ENCODE measurements around the gene ISM1.

ISM1 gene

DNA sequence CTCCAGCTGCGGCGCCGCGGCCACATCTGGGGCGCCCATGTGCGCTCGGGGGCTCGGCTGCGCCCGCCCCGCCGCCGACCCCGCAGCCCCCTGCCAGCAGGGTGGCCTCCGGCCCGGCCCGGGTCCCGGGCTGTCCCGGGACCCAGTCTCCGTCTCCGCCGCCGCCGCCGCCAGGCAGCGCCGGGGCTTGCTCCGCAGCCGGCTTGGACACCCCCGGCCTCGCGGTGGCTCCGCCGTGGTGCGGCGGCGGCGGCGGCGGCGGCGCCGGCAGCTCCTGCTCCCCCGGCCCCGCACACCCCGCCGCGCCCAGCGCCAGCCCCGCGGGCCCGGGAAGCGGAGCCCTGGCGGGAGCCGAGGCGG is 219 bp downstream of the ISM1 start:
- under 1% methylated on average over 48 of the region's 56 CpGs for WGBS (ENCODE audit: insufficient coverage)
- no peak for DNase-seq
- H3K4me1 ChIP-seq (ENCODE audit: control extremely low read depth in 1 of 4, control insufficient read depth in 4 of 4, insufficient read depth in 4 of 4, low read length in 3 of 4): peaks cover 0 to 25% (median 14%) of the 10 kb centered on the region in 4 experiments
- no peak overlapping the region for H3K27ac ChIP-seq (ENCODE audit: insufficient read depth in 1 of 2, low read depth in 1 of 2, low read length in 2 of 2, poor library complexity in 1 of 2, severe bottlenecking in 2 of 2)
- no peaks in the 10 kb centered on the region for H3K36me3 ChIP-seq (ENCODE audit: control insufficient read depth in 4 of 4, insufficient read depth in 4 of 4, low read length in 3 of 4)
- peaks cover 9 to 62% (median 28%) of the 10 kb centered on the region in 5 experiments for H3K27me3 ChIP-seq (replicated peaks in 2 of 5; ENCODE audit: control insufficient read depth in 4 of 5, insufficient read depth in 5 of 5, low read length in 4 of 5)
- CTCF ChIA-PET: interaction anchor here (1.0 to 1.3 kb wide), 2 partner anchors 18 to 27 kb away, joined by 3 read pairs; no protein-coding TSS in a partner anchor
- POLR2A ChIA-PET: interaction anchor here (0.6 kb wide), 1 partner anchor 458 kb away, joined by 5 read pairs; no protein-coding TSS in a partner anchor
- peaks cover 0 to 2% (median 0%) of the 10 kb centered on the region in 5 experiments for H3K9me3 ChIP-seq (ENCODE audit: control extremely low read depth in 1 of 5, control insufficient read depth in 4 of 5, insufficient read depth in 2 of 5, low read depth in 1 of 5, low read length in 4 of 5)
- H3K4me3 ChIP-seq (ENCODE audit: control insufficient read depth in 1 of 7, extremely low read depth in 1 of 7, insufficient read depth in 4 of 7, low read depth in 2 of 7, low read length in 6 of 7): peak overlapping the region; percentile 6 to 72 (median 40)

DNA sequence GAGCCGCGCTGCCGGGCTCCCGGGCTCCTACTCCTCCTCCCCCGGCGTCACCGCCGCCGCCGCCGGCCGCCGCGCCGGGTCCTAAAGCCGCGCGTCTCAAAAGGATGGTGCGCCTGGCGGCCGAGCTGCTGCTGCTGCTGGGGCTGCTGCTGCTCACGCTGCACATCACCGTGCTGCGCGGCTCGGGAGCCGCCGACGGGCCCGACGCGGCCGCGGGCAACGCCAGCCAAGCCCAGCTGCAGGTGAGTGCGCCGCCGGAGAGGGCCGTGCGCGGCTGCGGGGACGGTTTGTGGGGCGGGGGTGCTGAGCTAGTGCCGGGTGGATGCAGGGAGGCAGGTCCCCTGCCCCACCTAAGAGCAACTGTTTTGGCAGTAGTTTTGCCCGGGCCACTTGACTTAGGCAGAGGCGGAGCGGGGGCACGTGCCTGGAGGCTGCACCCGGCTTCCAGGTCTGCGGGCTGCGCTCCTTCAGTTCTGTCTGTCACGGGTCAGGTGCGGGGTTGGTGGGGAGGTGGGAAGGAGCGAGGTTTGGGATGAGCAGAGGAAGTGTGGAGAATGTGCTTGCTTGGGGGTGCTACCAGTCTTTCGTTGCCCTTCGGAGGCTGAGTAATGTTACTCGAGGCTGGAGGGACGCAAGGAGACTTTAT is 722 bp downstream of the ISM1 start:
- ChIA-PET POLR2A (no interaction called here), CTCF (interaction anchor here (1.0 to 1.3 kb wide), 2 partner anchors 19 to 26 kb away, joined by 3 read pairs; no protein-coding TSS in a partner anchor)
- Histone ChIP-seq H3K36me3 (ENCODE audit: control insufficient read depth in 4 of 4, insufficient read depth in 4 of 4, low read length in 3 of 4) (no peaks in the 10 kb centered on the region), H3K27ac (ENCODE audit: insufficient read depth in 1 of 2, low read depth in 1 of 2, low read length in 2 of 2, poor library complexity in 1 of 2, severe bottlenecking in 2 of 2) (no peak overlapping the region), H3K27me3 (replicated peaks in 2 of 5; ENCODE audit: control insufficient read depth in 4 of 5, insufficient read depth in 5 of 5, low read length in 4 of 5) (peaks cover 9 to 58% (median 28%) of the 10 kb centered on the region in 5 experiments), H3K4me1 (ENCODE audit: control extremely low read depth in 1 of 4, control insufficient read depth in 4 of 4, insufficient read depth in 4 of 4, low read length in 3 of 4) (peaks cover 0 to 25% (median 14%) of the 10 kb centered on the region in 4 experiments), H3K4me3 (ENCODE audit: control insufficient read depth in 1 of 7, extremely low read depth in 1 of 7, insufficient read depth in 4 of 7, low read depth in 2 of 7, low read length in 6 of 7) (peak overlapping the region; percentile 6 to 72 (median 36)), H3K9me3 (ENCODE audit: control extremely low read depth in 1 of 5, control insufficient read depth in 4 of 5, insufficient read depth in 2 of 5, low read depth in 1 of 5, low read length in 4 of 5) (peaks cover 0 to 6% (median 4%) of the 10 kb centered on the region in 5 experiments)
- DNase-seq: peak; percentile 52 to 88 (median 79)
- 3% methylated on average over 45 of the region's 59 CpGs for WGBS (ENCODE audit: insufficient coverage)

DNA sequence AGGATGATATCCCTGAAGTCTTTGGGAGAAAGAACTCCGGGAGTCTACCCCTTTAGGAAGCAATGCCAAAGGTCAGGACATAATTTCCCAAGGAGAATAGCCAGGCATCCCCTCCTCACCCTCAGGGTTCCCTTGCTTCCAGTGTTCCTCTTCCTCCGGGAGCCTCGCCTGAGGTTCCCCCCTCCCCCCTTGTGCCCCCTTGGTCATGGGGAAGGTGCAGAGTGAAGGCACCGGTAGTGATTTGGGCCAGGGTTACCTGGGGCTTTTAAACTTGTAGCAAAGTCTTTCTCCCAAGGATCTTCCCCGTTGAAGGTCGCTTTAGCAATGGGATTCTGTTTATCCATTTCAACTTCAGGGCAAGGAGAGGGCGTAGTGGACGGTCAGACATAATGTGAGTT is 1.2 kb downstream of the ISM1 start:
- POLR2A ChIA-PET: no interaction called here
- H3K36me3 ChIP-seq (ENCODE audit: control insufficient read depth in 4 of 4, insufficient read depth in 4 of 4, low read length in 3 of 4): no peaks in the 10 kb centered on the region
- peaks cover 0 to 25% (median 14%) of the 10 kb centered on the region in 4 experiments for H3K4me1 ChIP-seq (ENCODE audit: control extremely low read depth in 1 of 4, control insufficient read depth in 4 of 4, insufficient read depth in 4 of 4, low read length in 3 of 4)
- no peak overlapping the region for H3K27ac ChIP-seq (ENCODE audit: insufficient read depth in 1 of 2, low read depth in 1 of 2, low read length in 2 of 2, poor library complexity in 1 of 2, severe bottlenecking in 2 of 2)
- peaks cover 9 to 56% (median 28%) of the 10 kb centered on the region in 5 experiments for H3K27me3 ChIP-seq (replicated peaks in 2 of 5; ENCODE audit: control insufficient read depth in 4 of 5, insufficient read depth in 5 of 5, low read length in 4 of 5)
- peak overlapping the region in 2 of 7 experiments; percentile 56 to 72 for H3K4me3 ChIP-seq (ENCODE audit: control insufficient read depth in 1 of 7, extremely low read depth in 1 of 7, insufficient read depth in 4 of 7, low read depth in 2 of 7, low read length in 6 of 7)
- H3K9me3 ChIP-seq (ENCODE audit: control extremely low read depth in 1 of 5, control insufficient read depth in 4 of 5, insufficient read depth in 2 of 5, low read depth in 1 of 5, low read length in 4 of 5): peaks cover 0 to 6% (median 4%) of the 10 kb centered on the region in 5 experiments
- no peak for DNase-seq
- CTCF ChIA-PET: interaction anchor here (1.3 kb wide), 1 partner anchor 26 kb away, joined by 3 read pairs; no protein-coding TSS in a partner anchor
- 48% methylated on average over 3 of the region's 8 CpGs for WGBS (ENCODE audit: insufficient coverage)

DNA sequence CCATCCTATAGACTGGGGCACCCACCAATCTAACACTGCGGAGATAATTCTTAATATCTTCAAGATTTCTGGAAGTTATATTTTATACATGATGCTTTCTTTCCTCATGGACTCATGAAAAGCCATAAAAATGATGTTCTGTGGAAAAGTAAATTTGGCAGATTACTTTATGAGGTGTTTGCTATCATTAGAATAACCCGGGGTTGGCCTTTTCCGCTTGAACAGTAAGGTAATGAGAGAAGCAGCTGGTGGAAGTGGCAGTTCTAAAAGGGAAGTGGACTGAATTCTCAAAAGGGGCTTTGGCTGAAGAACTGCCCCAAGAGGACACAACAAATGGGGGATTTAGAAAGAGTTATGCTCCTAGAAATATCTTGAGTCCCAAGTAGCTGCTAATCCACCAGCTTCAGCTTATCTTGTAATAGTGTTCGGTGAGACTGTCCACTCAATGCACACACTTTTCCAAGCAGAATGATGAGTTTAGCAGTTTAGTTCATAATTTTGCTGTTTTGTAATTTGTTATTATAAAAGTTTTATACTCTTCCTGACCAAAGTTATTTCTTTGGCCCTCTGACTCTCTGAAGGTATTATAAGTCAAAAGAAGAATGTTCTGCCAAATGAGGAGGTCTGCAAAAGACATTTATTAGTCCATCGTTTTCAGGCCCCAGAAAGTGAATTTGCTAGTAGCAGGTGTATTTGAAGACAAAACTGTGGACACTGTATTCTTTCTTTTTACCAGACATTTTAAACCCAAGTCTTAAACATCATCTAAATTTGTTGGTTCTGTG is 2.9 kb downstream of the ISM1 start:
- Histone ChIP-seq H3K9me3 (ENCODE audit: control extremely low read depth in 1 of 5, control insufficient read depth in 4 of 5, insufficient read depth in 2 of 5, low read depth in 1 of 5, low read length in 4 of 5) (peaks cover 0 to 6% (median 4%) of the 10 kb centered on the region in 5 experiments), H3K4me3 (ENCODE audit: control insufficient read depth in 1 of 7, extremely low read depth in 1 of 7, insufficient read depth in 4 of 7, low read depth in 2 of 7, low read length in 6 of 7) (no peak overlapping the region), H3K36me3 (ENCODE audit: control insufficient read depth in 4 of 4, insufficient read depth in 4 of 4, low read length in 3 of 4) (no peaks in the 10 kb centered on the region), H3K27ac (ENCODE audit: insufficient read depth in 1 of 2, low read depth in 1 of 2, low read length in 2 of 2, poor library complexity in 1 of 2, severe bottlenecking in 2 of 2) (no peak overlapping the region), H3K27me3 (replicated peaks in 2 of 5; ENCODE audit: control insufficient read depth in 4 of 5, insufficient read depth in 5 of 5, low read length in 4 of 5) (peaks cover 2 to 40% (median 21%) of the 10 kb centered on the region in 5 experiments), H3K4me1 (ENCODE audit: control extremely low read depth in 1 of 4, control insufficient read depth in 4 of 4, insufficient read depth in 4 of 4, low read length in 3 of 4) (peaks cover 0 to 25% (median 14%) of the 10 kb centered on the region in 4 experiments)
- POLR2A ChIA-PET: no interaction called here
- CTCF ChIA-PET: no interaction called here
- 58% methylated on average over 2 of the region's 5 CpGs for WGBS (ENCODE audit: insufficient coverage)
- DNase-seq: no peak

DNA sequence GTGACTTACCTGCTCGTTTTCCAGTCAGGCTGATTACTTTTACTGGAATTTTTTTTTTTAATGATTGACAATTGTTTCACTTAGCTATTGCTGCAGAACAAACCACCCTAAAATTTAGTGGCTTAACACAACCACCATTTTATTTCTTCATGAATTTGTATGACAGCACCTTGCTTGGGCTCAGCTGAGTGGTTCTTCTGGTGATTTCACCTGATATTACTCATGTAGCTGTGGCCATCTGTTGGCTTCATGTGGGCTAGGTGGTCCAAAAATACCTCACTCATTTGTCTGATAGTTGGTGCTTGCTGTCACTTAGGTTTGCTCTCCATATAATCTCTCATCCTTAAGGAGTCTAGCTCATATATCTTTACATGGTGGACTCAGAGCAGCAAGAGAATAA is 5.3 kb downstream of the ISM1 start:
- WGBS (ENCODE audit: insufficient coverage): no CpG with 5 or more reads among the region's 1 CpG
- H3K36me3 ChIP-seq (ENCODE audit: control insufficient read depth in 4 of 4, insufficient read depth in 4 of 4, low read length in 3 of 4): no peaks in the 10 kb centered on the region
- ChIA-PET POLR2A (no interaction called here), CTCF (interaction anchor here (1.1 kb wide), 1 partner anchor 9 kb away, joined by 3 read pairs; no protein-coding TSS in a partner anchor)
- H3K4me3 ChIP-seq (ENCODE audit: control insufficient read depth in 1 of 7, extremely low read depth in 1 of 7, insufficient read depth in 4 of 7, low read depth in 2 of 7, low read length in 6 of 7): no peak overlapping the region
- H3K4me1 ChIP-seq (ENCODE audit: control extremely low read depth in 1 of 4, control insufficient read depth in 4 of 4, insufficient read depth in 4 of 4, low read length in 3 of 4): peaks cover 0 to 18% (median 5%) of the 10 kb centered on the region in 4 experiments
- H3K27me3 ChIP-seq (replicated peaks in 2 of 5; ENCODE audit: control insufficient read depth in 4 of 5, insufficient read depth in 5 of 5, low read length in 4 of 5): peaks cover 0 to 19% (median 12%) of the 10 kb centered on the region in 5 experiments
- DNase-seq: no peak
- no peak overlapping the region for H3K27ac ChIP-seq (ENCODE audit: insufficient read depth in 1 of 2, low read depth in 1 of 2, low read length in 2 of 2, poor library complexity in 1 of 2, severe bottlenecking in 2 of 2)
- H3K9me3 ChIP-seq (ENCODE audit: control extremely low read depth in 1 of 5, control insufficient read depth in 4 of 5, insufficient read depth in 2 of 5, low read depth in 1 of 5, low read length in 4 of 5): peaks cover 0 to 6% (median 4%) of the 10 kb centered on the region in 5 experiments

DNA sequence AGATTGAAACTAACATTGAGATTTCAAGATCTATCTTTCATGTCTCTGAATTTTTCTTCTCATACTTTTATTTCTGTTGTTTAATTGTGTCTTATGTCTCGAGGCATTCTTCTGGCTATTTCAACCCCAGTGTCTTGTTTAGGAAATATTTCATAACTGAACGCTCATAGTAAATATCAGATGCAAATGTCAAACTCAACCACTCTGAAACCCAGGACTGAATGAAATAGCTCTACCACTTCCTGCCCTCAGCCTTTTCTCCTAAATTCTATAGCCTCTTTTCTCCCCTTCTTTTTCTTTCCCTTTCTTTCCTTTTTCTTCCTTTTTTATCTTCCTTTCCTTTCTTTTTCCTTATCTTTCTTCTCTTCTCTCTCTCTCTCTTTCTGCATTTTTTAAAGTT is 7.7 kb downstream of the ISM1 start:
- POLR2A ChIA-PET: no interaction called here
- Histone ChIP-seq H3K27ac (ENCODE audit: insufficient read depth in 1 of 2, low read depth in 1 of 2, low read length in 2 of 2, poor library complexity in 1 of 2, severe bottlenecking in 2 of 2) (no peak overlapping the region), H3K36me3 (ENCODE audit: control insufficient read depth in 4 of 4, insufficient read depth in 4 of 4, low read length in 3 of 4) (no peaks in the 10 kb centered on the region), H3K27me3 (replicated peaks in 2 of 5; ENCODE audit: control insufficient read depth in 4 of 5, insufficient read depth in 5 of 5, low read length in 4 of 5) (peaks cover 0 to 5% (median 0%) of the 10 kb centered on the region in 5 experiments), H3K9me3 (ENCODE audit: control extremely low read depth in 1 of 5, control insufficient read depth in 4 of 5, insufficient read depth in 2 of 5, low read depth in 1 of 5, low read length in 4 of 5) (peaks cover 0 to 6% (median 4%) of the 10 kb centered on the region in 5 experiments), H3K4me3 (ENCODE audit: control insufficient read depth in 1 of 7, extremely low read depth in 1 of 7, insufficient read depth in 4 of 7, low read depth in 2 of 7, low read length in 6 of 7) (no peak overlapping the region), H3K4me1 (ENCODE audit: control extremely low read depth in 1 of 4, control insufficient read depth in 4 of 4, insufficient read depth in 4 of 4, low read length in 3 of 4) (peaks cover 0 to 13% (median 0%) of the 10 kb centered on the region in 4 experiments)
- WGBS (ENCODE audit: insufficient coverage): 86% methylated on average over 1 of the region's 2 CpGs
- DNase-seq: no peak
- CTCF ChIA-PET: no interaction called here
